ENCODE measurements around the gene DHFR. TPM values are rescaled to one million over a fixed set of nuclear protein-coding genes. Genes with fewer than 3 reads are reported as not detected.
A peak's percentile ranks its signal among the peaks of the same experiment; 100 is the strongest.

The DHFR gene
- total RNA-seq, 1 donor from 2014 or later = 9.0 TPM

DNA sequence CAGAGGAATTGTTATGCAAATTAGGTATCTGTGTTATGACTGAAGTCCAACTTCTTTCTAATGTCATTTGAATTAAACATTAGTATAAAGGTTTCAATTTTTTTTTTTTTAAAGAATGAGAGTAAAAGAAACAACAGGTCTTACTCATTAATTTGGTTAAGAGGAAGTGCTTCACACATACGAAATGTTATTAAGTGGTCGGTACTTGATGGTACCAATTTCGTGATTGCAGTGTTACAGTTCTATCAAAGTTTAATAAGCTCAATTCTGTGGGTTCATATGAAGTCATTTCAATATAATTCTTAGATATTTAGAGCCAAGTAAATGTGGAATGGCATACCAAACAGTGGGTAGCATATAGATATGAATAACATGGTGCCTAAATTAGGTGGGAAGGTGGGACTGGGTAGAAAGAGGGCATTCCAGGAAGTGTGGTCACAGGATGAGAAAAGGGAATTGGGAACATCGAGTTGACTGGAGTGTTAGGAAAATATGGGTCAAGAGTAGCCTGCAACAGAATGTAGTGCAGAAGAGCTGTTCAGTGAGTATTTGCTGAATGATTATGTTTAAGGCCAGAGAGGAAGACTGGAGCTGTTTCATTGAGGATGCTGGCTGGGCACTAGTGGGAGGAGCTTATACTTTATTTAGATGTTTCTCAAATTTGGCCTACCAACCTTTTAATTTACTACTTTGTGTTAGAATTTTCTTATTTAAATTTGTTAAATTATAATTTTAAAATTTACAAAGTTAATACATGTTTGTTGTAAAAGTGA, 34.1 kb upstream of the DHFR start:
- Histone ChIP-seq H3K9me3 (no peaks in the 10 kb centered on the region), H3K27me3 (no peaks in the 10 kb centered on the region), H3K4me1 (peaks cover 7% of the 10 kb centered on the region), H3K27ac (no peak overlapping the region), H3K36me3 (no peaks in the 10 kb centered on the region), H3K4me3 (no peak overlapping the region)
- DNase-seq (no peak), ATAC-seq (peak; percentile 41)
- TF ChIP-seq, protein P1, sequence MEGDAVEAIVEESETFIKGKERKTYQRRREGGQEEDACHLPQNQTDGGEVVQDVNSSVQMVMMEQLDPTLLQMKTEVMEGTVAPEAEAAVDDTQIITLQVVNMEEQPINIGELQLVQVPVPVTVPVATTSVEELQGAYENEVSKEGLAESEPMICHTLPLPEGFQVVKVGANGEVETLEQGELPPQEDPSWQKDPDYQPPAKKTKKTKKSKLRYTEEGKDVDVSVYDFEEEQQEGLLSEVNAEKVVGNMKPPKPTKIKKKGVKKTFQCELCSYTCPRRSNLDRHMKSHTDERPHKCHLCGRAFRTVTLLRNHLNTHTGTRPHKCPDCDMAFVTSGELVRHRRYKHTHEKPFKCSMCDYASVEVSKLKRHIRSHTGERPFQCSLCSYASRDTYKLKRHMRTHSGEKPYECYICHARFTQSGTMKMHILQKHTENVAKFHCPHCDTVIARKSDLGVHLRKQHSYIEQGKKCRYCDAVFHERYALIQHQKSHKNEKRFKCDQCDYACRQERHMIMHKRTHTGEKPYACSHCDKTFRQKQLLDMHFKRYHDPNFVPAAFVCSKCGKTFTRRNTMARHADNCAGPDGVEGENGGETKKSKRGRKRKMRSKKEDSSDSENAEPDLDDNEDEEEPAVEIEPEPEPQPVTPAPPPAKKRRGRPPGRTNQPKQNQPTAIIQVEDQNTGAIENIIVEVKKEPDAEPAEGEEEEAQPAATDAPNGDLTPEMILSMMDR (IDR thresholded peaks at IDR 0.05) = no peak
- intact Hi-C loops (cut with DNase I) = no loop called here

DNA sequence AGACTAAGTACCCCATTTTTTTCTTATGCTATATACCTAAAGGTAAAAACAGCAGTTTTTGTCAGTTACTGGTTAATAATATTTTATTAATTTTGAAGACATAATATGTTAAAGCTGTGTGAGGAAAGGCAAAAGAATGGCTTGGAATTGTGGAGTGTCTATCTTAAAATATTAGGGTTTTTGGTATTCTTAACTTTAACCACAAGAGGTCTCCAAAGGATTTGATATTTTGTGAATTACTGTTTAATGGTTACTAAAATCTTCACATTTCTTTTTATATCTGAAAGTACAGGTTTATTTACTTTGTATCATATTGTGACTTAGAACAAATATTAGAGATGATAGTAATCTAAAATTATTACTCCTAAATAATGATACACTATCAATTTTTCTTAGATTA, 32.0 kb upstream of the DHFR start:
- TF ChIP-seq, protein P1 (IDR thresholded peaks at IDR 0.05) = peak; percentile 40
- intact Hi-C loops (cut with DNase I) = no loop called here
- Histone ChIP-seq H3K36me3 (no peaks in the 10 kb centered on the region), H3K9me3 (no peaks in the 10 kb centered on the region), H3K4me3 (no peak overlapping the region), H3K4me1 (peaks cover 7% of the 10 kb centered on the region), H3K27ac (no peak overlapping the region), H3K27me3 (no peaks in the 10 kb centered on the region)
- ATAC-seq (no peak), DNase-seq (no peak)

DNA sequence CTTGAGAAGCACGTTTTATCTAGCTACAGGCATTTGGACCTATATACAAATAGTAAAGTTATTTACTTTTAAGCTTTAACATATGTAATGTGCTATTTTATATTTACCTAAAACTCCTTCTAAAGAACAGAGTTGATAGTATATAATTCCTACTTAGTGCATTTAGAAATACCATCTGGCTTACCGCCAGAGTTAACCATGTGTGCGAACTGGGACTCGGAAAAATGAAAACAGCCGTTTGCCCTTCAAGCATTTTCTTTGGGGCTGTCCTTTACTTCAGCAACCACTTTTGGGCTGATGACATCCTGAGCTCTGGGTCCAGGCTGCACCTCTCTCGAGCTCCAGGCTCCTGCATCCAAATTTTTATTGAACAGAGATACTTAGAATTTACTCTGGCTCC, 21.9 kb upstream of the DHFR start:
- Histone ChIP-seq H3K9me3 (no peaks in the 10 kb centered on the region), H3K27ac (no peak overlapping the region), H3K4me3 (no peak overlapping the region), H3K36me3 (peaks cover 63% of the 10 kb centered on the region), H3K27me3 (no peaks in the 10 kb centered on the region), H3K4me1 (no peaks in the 10 kb centered on the region)
- ATAC-seq = no peak
- no peak for DNase-seq
- intact Hi-C loops (cut with DNase I) = no loop called here
- TF ChIP-seq, protein P1 (IDR thresholded peaks at IDR 0.05) = no peak

DNA sequence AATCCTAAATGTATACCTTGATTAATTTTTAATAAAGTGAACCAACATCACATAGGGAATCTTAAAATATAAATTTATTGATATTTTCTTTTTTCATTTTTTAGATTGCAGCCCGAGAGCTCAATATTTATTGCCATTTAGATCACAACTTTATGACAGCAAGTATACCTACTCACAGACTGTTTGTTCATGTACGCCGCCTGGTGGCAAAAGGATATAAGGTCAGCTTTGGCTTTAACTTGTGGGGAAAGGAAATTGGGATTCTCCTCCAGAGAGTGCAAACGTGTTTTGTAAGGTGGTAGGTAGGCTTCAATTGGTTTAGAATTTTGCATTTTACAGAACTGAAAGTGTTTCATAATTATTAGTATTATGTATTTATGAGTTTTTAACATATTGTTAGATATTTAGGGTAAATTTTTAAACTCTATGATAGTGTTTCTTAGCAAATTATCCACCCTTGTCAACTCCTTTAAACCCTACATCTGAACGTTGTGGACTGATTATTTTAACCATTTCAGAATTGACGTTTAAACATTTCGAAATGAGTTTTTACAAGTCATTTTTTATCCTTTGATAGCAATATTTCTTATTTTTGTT, 17.5 kb upstream of the DHFR start:
- peaks cover 50% of the 10 kb centered on the region for H3K36me3 ChIP-seq
- no peak overlapping the region for H3K4me3 ChIP-seq
- peak; percentile 66 for DNase-seq
- no peaks in the 10 kb centered on the region for H3K9me3 ChIP-seq
- intact Hi-C loops (cut with DNase I) = no loop called here
- no peaks in the 10 kb centered on the region for H3K27me3 ChIP-seq
- TF ChIP-seq, protein P1 (IDR thresholded peaks at IDR 0.05) = peak; percentile 86
- peak; percentile 77 for ATAC-seq
- H3K4me1 ChIP-seq = no peaks in the 10 kb centered on the region
- no peak overlapping the region for H3K27ac ChIP-seq

DNA sequence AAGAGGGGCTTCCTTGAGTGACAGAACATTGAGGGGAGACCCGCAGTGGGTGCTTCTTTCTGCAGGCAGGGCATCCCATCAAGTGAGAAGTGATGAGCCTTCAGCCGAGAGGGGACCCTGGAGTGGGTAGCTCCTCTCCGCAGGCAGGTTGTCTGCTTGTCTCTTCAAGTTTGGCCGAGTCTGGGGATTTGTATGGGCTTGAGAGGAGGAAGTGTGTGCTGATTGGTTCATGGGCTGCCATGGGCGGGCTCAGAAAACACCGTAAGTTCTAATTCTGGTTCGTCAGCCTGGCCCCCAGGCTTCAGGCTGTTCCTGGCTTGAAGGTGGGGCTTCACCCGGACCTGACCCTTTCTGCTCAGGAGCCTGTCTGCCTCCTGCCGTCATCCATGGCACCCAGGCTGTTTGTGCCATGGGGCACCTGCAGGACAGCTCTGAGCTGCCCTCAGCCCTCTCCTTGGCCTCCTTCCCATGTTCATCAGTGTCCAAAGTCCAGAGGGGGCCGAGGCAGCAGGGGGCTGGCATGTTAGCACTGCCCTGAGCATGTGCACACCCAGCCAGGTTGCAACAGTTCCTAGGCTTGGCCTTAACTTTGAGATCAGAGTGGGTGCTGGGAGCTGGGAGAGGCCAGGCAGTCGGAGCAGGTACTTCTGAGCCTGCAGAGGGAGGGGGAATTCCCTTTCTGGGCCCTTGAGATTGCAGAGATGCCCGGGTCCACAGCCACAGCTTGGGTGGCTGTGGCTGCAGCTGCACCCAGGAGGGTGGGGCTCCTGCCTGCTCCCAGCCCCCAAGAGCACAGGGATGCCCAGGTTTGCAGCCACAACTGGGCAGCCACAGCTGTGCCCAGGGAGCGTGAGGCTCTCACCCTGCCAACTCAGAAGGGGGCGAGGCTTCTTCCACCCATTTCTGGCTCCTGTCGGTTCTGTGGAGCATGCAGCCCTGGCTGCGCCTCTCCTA, 13.5 kb upstream of the DHFR start:
- Histone ChIP-seq H3K27me3 (no peaks in the 10 kb centered on the region), H3K27ac (peak overlapping the region; percentile 44), H3K4me3 (no peak overlapping the region), H3K36me3 (peaks cover 43% of the 10 kb centered on the region), H3K9me3 (no peaks in the 10 kb centered on the region), H3K4me1 (no peaks in the 10 kb centered on the region)
- TF ChIP-seq, protein P1 (IDR thresholded peaks at IDR 0.05) = no peak
- DNase-seq (peak; percentile 76), ATAC-seq (peak; percentile 95)
- intact Hi-C loops (cut with DNase I) = no loop called here
